DND-41 (cell line): ENCODE measurements around the gene NACA.
"Not testable (repeated sequence)": the region's sequence is repeated elsewhere in the genome, so short reads cannot be mapped to it uniquely, and the experiment has no call there.

ENCODE experiments used
- ATAC-seq: fragments of 200-7000 bp; cut with Tn5 transposase; 3 replicates; pipeline ENCODE4 v1.9.1; 2021; ENCODE audit warnings: low read depth; ENCODE audit not compliant: insufficient read depth
- DNase-seq: peaks from one replicate; pipeline ENCODE4 v3.0.0-alpha.2; 2020
- H2AFZ ChIP-seq: 2 replicates; pipeline ENCODE4 v1.6.0; 2012; ENCODE audit warnings: low read depth, low read length
- H3K27ac ChIP-seq: 2 replicates; pipeline ENCODE4 v1.5.1; 2012; ENCODE audit warnings: low read length, inconsistent platforms
- H3K27me3 ChIP-seq: fragments of 200-600 bp; sonication (generic); 2 replicates; pipeline ENCODE4 v1.6.0; 2012; ENCODE audit warnings: low read length, mild to moderate bottlenecking, inconsistent platforms; ENCODE audit not compliant: insufficient read depth, poor library complexity
- H3K36me3 ChIP-seq: 2 replicates; pipeline ENCODE4 v1.5.1; 2012; ENCODE audit warnings: low read length, inconsistent platforms; ENCODE audit not compliant: insufficient read depth
- H3K4me1 ChIP-seq: 2 replicates; pipeline ENCODE4 v1.5.1; 2012; ENCODE audit warnings: mild to moderate bottlenecking, low read length; ENCODE audit not compliant: insufficient read depth
- H3K4me2 ChIP-seq: 2 replicates; pipeline ENCODE4 v1.6.0; 2012; ENCODE audit warnings: mild to moderate bottlenecking, moderate library complexity, low read length, inconsistent platforms; ENCODE audit not compliant: insufficient read depth
- H3K4me3 ChIP-seq, 2 experiments: fragments of 200-600 bp in 1 of 2; shearing (Covaris generic) in 1 of 2; 2 replicates each; pipeline ENCODE4 v1.5.1; 2012 to 2016; ENCODE audit warnings: inconsistent platforms in 2 of 2, low read length in 2 of 2, mild to moderate bottlenecking in 2 of 2, low read depth in 1 of 2, moderate library complexity in 1 of 2
- H3K79me2 ChIP-seq: 2 replicates; pipeline ENCODE4 v1.6.0; 2012; ENCODE audit warnings: low read length, inconsistent platforms; ENCODE audit not compliant: insufficient read depth
- H3K9ac ChIP-seq: 2 replicates; pipeline ENCODE4 v1.6.0; 2012; ENCODE audit warnings: low read depth, mild to moderate bottlenecking, inconsistent platforms, low read length, moderate library complexity
- H3K9me3 ChIP-seq: 2 replicates; pipeline ENCODE4 v1.5.1; 2012; ENCODE audit warnings: low read length, moderate library complexity, mild to moderate bottlenecking, inconsistent platforms; ENCODE audit not compliant: insufficient read depth, severe bottlenecking
- H4K20me1 ChIP-seq: 2 replicates; pipeline ENCODE4 v1.6.0; 2012; ENCODE audit warnings: low read length; ENCODE audit not compliant: insufficient read depth
- CTCF ChIP-seq: IDR thresholded peaks from 2 replicates; pipeline ENCODE4 v1.5.1; 2012; ENCODE audit warnings: borderline replicate concordance, low read length, moderate library complexity, mild to moderate bottlenecking; ENCODE audit not compliant: poor library complexity, severe bottlenecking; ENCODE audit errors: extremely low read depth
- EZH2 ChIP-seq: IDR thresholded peaks from 3 replicates; pipeline ENCODE4 v1.6.1; 2012; ENCODE audit warnings: borderline replicate concordance, low read depth, mild to moderate bottlenecking, moderate library complexity, low read length, inconsistent platforms; ENCODE audit not compliant: severe bottlenecking

Gene NACA

GRCh38 chr12:56728139-56728861 is 3.2 kb upstream of the NACA start:
- no peak for ATAC-seq
- H3K36me3 ChIP-seq: peaks cover 56% of the 10 kb centered on the region

DNA sequence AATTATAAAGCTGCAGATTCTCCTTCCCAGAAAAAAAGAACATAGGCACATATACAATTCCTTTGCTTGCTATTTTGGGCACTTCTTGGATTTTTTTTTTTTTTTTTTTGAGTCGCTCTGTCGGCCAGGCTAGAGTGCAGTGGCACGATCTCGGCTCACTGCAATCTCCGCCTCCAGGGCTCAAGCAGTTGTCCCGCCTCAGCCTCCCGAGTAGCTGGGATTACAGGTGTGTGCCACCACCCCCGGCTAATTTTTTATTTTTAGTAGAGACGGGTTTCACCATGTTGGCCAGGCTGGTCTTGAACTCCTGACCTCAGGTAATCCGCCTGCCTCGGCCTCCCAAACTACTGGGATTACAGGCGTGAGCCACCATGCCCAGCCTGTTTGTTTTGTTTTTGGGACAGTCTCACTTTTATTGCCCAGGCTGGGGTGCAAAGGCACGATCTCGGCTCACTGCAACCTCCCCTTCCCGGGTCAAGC is 1.1 kb upstream of the NACA start:
- H3K4me2 ChIP-seq: peak overlapping the region; percentile 98
- H3K9me3 ChIP-seq: not testable (repeated sequence)

More at GRCh38 chr12:56728139-56728861, 3.2 kb upstream of the NACA start:
- H2AFZ ChIP-seq: no peak overlapping the region
- no peaks in the 10 kb centered on the region for H3K9me3 ChIP-seq
- no peaks in the 10 kb centered on the region for H3K27me3 ChIP-seq
- peaks cover 18% of the 10 kb centered on the region for H3K79me2 ChIP-seq
- peaks cover 14% of the 10 kb centered on the region for H4K20me1 ChIP-seq
- DNase-seq: no peak
- TF ChIP-seq EZH2: no peak
- TF ChIP-seq CTCF: no peak
- no peak overlapping the region for H3K4me3 ChIP-seq
- peaks cover 28% of the 10 kb centered on the region for H3K4me1 ChIP-seq
- H3K4me2 ChIP-seq: no peak overlapping the region
- H3K9ac ChIP-seq: no peak overlapping the region
- no peak overlapping the region for H3K27ac ChIP-seq

GRCh38 chr12:56725723-56726102 is 614 bp upstream of the NACA start:
- Histone ChIP-seq H3K4me2 (peak overlapping the region; percentile 98), H3K36me3 (peaks cover 60% of the 10 kb centered on the region), H3K9me3 (no peaks in the 10 kb centered on the region), H3K27ac (peak overlapping the region; percentile 89), H3K79me2 (peaks cover 44% of the 10 kb centered on the region), H3K4me1 (peaks cover 54% of the 10 kb centered on the region), H3K9ac (peak overlapping the region; percentile 85), H3K4me3 (peak overlapping the region; percentile 20 to 88; a peak in 3 of 4 replicates), H2AFZ (peak overlapping the region; percentile 82), H4K20me1 (peaks cover 36% of the 10 kb centered on the region), H3K27me3 (no peaks in the 10 kb centered on the region)
- no peak for TF ChIP-seq CTCF
- no peak for TF ChIP-seq EZH2
- ATAC-seq (no peak), DNase-seq (no peak)

More for the DNA sequence above, 1.1 kb upstream of the NACA start:
- H3K9ac ChIP-seq: peak overlapping the region; percentile 85
- DNase-seq: peak; percentile 7
- ATAC-seq, H3K27me3 ChIP-seq: not testable (repeated sequence)
- peak overlapping the region; percentile 20 to 88; a peak in 3 of 4 replicates for H3K4me3 ChIP-seq
- H2AFZ ChIP-seq: peak overlapping the region; percentile 82; the same call in 1 of the 2 replicates
- H4K20me1 ChIP-seq: peaks cover 31% of the 10 kb centered on the region
- peak overlapping the region; percentile 89 for H3K27ac ChIP-seq
- H3K79me2 ChIP-seq: peaks cover 39% of the 10 kb centered on the region
- peaks cover 49% of the 10 kb centered on the region for H3K4me1 ChIP-seq
- peaks cover 60% of the 10 kb centered on the region for H3K36me3 ChIP-seq

GRCh38 chr12:56724701-56724971 is 463 bp downstream of the NACA start:
- Histone ChIP-seq H3K36me3 (peaks cover 62% of the 10 kb centered on the region), H3K79me2 (peaks cover 55% of the 10 kb centered on the region), H3K27me3 (no peaks in the 10 kb centered on the region), H3K4me3 (peak overlapping the region; percentile 88 to 93), H2AFZ (peak overlapping the region; percentile 69), H3K27ac (peak overlapping the region; percentile 89), H3K9ac (peak overlapping the region; percentile 85), H4K20me1 (peaks cover 47% of the 10 kb centered on the region), H3K4me2 (peak overlapping the region; percentile 98), H3K9me3 (no peaks in the 10 kb centered on the region), H3K4me1 (peaks cover 63% of the 10 kb centered on the region)
- ATAC-seq: no peak
- TF ChIP-seq EZH2: no peak
- peak; percentile 15 for TF ChIP-seq CTCF
- DNase-seq: no peak
